Gastroesophageal sphincter (tissue), 4 donors: ENCODE measurements around the gene MAP3K3. TPM values are rescaled to one million over a fixed set of nuclear protein-coding genes. Genes with fewer than 3 reads are reported as not detected.

ENCODE experiments used
- ATAC-seq: fragments of 150-250 bp; one replicate; pipeline ENCODE4 v1.9.1; 2016; ENCODE audit warnings: mild to moderate bottlenecking, moderate library complexity
- H3K27ac ChIP-seq, 4 donors: fragments of 200-600 bp; sonication (generic) in 3 of 4; 1 replicate in 3 of 4; 2 replicates in 1 of 4; pipeline ENCODE4 v1.5.1; 2016 to 2019
- H3K27me3 ChIP-seq: fragments of 200-600 bp; sonication (generic); one replicate; pipeline ENCODE4 v1.5.1; 2019
- H3K36me3 ChIP-seq, 2 donors: fragments of 200-600 bp; sonication (generic); one replicate each; pipeline ENCODE4 v1.5.1; 2019; ENCODE audit warnings: control low read depth in 1 of 2
- H3K4me1 ChIP-seq, 3 donors: fragments of 200-600 bp; sonication (generic); 1 replicate in 2 of 3; 2 replicates in 1 of 3; pipeline ENCODE4 v1.5.1; 2016 to 2019; ENCODE audit warnings: control low read depth in 2 of 3
- H3K4me3 ChIP-seq, 2 donors: fragments of 200-600 bp; sonication (generic); one replicate each; pipeline ENCODE4 v1.5.1; 2019; ENCODE audit warnings: mild to moderate bottlenecking in 1 of 2, moderate library complexity in 1 of 2
- H3K9me3 ChIP-seq, 3 donors: fragments of 200-600 bp; sonication (generic); one replicate each; pipeline ENCODE4 v1.5.1; 2017 to 2019; ENCODE audit warnings: control low read depth in 2 of 3
- EP300 ChIP-seq: sonication (generic); formaldehyde crosslinking; IDR thresholded peaks from one replicate; pipeline ENCODE4 v1.6.1; 2017; ENCODE audit warnings: antibody characterized with exemption, mild to moderate bottlenecking
- POLR2A ChIP-seq, 2 donors: fragments of 450-650 bp; IDR thresholded peaks; one replicate each; pipeline ENCODE4 v1.6.1; 2017; ENCODE audit warnings: antibody characterized with exemption in 2 of 2, mild to moderate bottlenecking in 2 of 2, moderate library complexity in 1 of 2
- POLR2AphosphoS5 ChIP-seq: sonication (generic); formaldehyde crosslinking; IDR thresholded peaks from one replicate; pipeline ENCODE4 v1.6.1; 2017; ENCODE audit warnings: antibody characterized with exemption
- WGBS, 2 donors: methylation state at CpG; one replicate each; pipeline ENCODE4 v1.1.5; 2018; ENCODE audit warnings: low coverage in 1 of 2; 5-methylcytosine and 5-hydroxymethylcytosine counted together
- total RNA-seq, 4 donors: library from RNA; depleted of rRNA; stranded (reverse); fragments of >200 nt; gene quantifications; one replicate each; pipeline ENCODE4 v1.1.0, GENCODE V29; 2016
- TF ChIP-seq, protein P1 (sequence below), 4 experiments: fragments of 200-600 bp in 2 of 4; fragments of 450-650 bp in 2 of 4; sonication (generic) in 1 of 4; IDR thresholded peaks; one replicate each; pipeline ENCODE4 v1.5.1; 2017 to 2019; ENCODE audit warnings: antibody characterized with exemption in 4 of 4, mild to moderate bottlenecking in 2 of 4, moderate library complexity in 2 of 4

The MAP3K3 gene
- total RNA-seq, 4 donors from 2014 or later: 64.9 to 108 (median 85.7) TPM

DNA sequence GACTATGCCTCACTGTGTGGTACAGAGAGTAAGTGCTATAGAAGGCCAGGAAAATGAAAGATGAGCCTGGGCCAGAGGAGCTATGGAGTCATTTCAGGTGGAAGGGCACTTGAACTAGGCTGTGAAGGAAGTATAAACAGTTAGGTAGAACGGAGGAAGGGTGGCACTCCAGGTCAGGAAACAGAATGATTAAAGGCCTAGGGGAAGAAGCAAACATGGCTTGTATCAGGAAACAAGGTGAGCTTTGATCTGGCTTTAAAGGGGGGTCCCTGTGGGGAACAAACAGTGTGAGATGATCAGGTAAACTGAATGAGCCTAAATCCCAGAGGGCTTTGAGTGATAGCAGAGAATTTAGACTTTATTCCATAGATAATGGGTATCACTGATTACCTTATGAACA is 16.9 kb downstream of the MAP3K3 start:
- 0 to 30% methylated on average over 1 of the region's 1 CpG for WGBS, 2 donors
- Histone ChIP-seq H3K27ac (no peak overlapping the region), H3K4me1 (peaks cover 5 to 53% (median 5%) of the 10 kb centered on the region in 3 donors), H3K4me3 (no peak overlapping the region), H3K9me3 (no peaks in the 10 kb centered on the region), H3K36me3 (peaks cover 0 to 65% of the 10 kb centered on the region in 2 donors), H3K27me3 (no peaks in the 10 kb centered on the region)
- TF ChIP-seq, protein P1, sequence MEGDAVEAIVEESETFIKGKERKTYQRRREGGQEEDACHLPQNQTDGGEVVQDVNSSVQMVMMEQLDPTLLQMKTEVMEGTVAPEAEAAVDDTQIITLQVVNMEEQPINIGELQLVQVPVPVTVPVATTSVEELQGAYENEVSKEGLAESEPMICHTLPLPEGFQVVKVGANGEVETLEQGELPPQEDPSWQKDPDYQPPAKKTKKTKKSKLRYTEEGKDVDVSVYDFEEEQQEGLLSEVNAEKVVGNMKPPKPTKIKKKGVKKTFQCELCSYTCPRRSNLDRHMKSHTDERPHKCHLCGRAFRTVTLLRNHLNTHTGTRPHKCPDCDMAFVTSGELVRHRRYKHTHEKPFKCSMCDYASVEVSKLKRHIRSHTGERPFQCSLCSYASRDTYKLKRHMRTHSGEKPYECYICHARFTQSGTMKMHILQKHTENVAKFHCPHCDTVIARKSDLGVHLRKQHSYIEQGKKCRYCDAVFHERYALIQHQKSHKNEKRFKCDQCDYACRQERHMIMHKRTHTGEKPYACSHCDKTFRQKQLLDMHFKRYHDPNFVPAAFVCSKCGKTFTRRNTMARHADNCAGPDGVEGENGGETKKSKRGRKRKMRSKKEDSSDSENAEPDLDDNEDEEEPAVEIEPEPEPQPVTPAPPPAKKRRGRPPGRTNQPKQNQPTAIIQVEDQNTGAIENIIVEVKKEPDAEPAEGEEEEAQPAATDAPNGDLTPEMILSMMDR (IDR thresholded peaks at IDR 0.05): no peak
- TF ChIP-seq POLR2AphosphoS5 (no peak), POLR2A (IDR thresholded peaks at IDR 0.05) (no peak), EP300 (no peak)
- ATAC-seq: no peak

DNA sequence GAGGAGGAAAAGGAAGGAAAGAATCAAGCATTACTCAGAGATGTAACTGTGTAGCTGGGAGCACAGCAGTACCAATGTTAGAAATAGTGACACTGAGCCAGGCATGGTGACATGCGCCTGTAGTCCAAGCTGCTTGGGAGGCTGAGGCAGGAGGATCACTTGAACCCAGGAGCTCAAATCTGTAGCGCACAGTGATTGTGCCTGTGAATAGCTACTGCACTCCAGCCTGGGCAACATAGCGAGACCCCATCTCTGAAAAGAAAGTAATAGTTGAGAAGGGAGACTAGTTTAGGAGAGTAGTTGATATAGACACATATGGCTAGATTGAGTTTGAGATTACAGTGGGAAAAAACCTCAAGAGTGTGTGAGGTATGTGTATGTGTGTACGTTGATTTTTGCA is 17.8 kb downstream of the MAP3K3 start:
- H3K27me3 ChIP-seq: no peaks in the 10 kb centered on the region
- H3K4me3 ChIP-seq: no peak overlapping the region
- H3K27ac ChIP-seq: no peak overlapping the region
- no peaks in the 10 kb centered on the region for H3K9me3 ChIP-seq
- H3K4me1 ChIP-seq: peaks cover 0 to 44% (median 0%) of the 10 kb centered on the region in 3 donors
- ATAC-seq: no peak
- no peak for TF ChIP-seq POLR2AphosphoS5
- no peak for TF ChIP-seq POLR2A (IDR thresholded peaks at IDR 0.05)
- no peak for TF ChIP-seq EP300
- TF ChIP-seq, protein P1 (IDR thresholded peaks at IDR 0.05): no peak
- WGBS, 2 donors: 88 to 89% methylated on average over 2 to 3 of the region's 4 CpGs
- H3K36me3 ChIP-seq: peaks cover 0 to 65% of the 10 kb centered on the region in 2 donors

DNA sequence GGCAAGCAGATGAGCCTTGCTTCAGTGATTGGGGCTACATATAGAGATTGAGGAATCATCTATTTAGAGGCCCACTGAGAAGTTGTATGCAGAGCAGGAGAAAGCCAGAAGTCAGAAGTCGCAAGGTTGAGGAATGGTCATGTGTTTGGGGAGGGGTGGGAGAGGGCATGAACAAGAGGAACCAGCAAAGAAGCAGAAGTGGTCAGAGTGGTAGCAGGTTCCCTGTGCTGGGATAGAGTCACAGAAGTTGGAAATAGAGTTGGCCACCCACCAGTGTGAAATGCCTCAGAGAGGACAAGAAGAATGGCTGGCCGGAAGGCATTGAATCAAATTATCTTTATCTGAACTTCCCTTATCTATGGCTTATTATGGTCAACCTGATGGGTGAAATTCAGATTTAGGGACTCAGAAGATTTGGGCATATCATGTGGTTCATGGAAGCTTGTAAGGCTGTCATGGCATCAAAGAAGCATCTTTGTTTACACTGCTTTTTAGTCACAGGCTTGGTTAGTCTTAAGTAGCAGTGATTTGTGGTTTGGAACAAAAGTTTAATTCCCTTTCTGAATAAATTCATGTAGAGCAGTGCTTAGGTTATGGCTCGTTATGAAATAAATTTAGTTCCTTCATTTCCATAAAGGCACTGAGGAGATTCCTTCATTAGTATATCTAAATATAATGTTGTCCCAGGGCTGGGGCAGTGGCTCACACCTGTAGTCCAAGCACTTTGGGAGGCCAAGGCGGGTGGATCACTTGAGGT is 19.7 kb downstream of the MAP3K3 start:
- WGBS, 2 donors: 81 to 90% methylated on average over 2 to 3 of the region's 4 CpGs
- H3K36me3 ChIP-seq: peaks cover 0 to 70% of the 10 kb centered on the region in 2 donors

DNA sequence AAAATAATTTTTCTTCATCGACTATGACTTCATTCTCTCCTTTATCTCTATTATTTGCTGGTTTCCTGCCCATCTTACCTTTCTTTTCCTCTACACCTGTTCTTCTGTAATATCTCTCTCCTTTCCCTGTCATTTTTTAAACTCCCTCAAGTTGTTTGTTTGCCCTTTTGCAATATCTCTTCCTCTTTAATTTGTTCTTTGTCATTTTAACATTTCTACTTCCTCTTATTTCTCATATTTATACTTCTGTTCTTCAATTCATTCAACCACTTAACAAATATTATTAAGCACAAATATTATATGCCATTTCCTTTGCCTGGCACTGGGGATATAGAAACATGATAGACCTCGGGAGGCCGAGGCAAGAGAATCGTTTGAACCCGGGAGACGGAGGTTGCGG is 22.6 kb downstream of the MAP3K3 start:
- H3K9me3 ChIP-seq: no peaks in the 10 kb centered on the region
- no peak overlapping the region for H3K4me3 ChIP-seq
- H3K27ac ChIP-seq: no peak overlapping the region
- H3K4me1 ChIP-seq: peaks cover 0 to 27% (median 0%) of the 10 kb centered on the region in 3 donors
- TF ChIP-seq EP300 (no peak), POLR2A (IDR thresholded peaks at IDR 0.05) (no peak), POLR2AphosphoS5 (no peak)
- TF ChIP-seq, protein P1 (IDR thresholded peaks at IDR 0.05): no peak
- whole genome bisulfite sequencing, 2 donors: 71 to 88% methylated on average over 1 to 6 of the region's 7 CpGs
- H3K27me3 ChIP-seq: no peaks in the 10 kb centered on the region
- ATAC-seq: no peak
- H3K36me3 ChIP-seq: peaks cover 0 to 77% of the 10 kb centered on the region in 2 donors

More for the DNA sequence above, 19.7 kb downstream of the MAP3K3 start:
- no peaks in the 10 kb centered on the region for H3K9me3 ChIP-seq
- ATAC-seq: peak; percentile 58
- peaks cover 0 to 38% (median 0%) of the 10 kb centered on the region in 3 donors for H3K4me1 ChIP-seq
- H3K27me3 ChIP-seq: no peaks in the 10 kb centered on the region
- no peak overlapping the region for H3K27ac ChIP-seq
- TF ChIP-seq POLR2AphosphoS5 (no peak), EP300 (no peak), POLR2A (IDR thresholded peaks at IDR 0.05) (no peak)
- TF ChIP-seq, protein P1 (IDR thresholded peaks at IDR 0.05): no peak
- H3K4me3 ChIP-seq: no peak overlapping the region
